ENCODE measurements around the gene SAMD1. TPM values are rescaled to one million over a fixed set of nuclear protein-coding genes. Genes with fewer than 3 reads are reported as not detected.

SAMD1 gene
- total and polyA plus RNA-seq, 2 of the 13 experiments (the other 11 are each of a cell fraction or from before 2014, with no cell fraction given): 17.5 to 45.0 TPM

GRCh38 chr19:14091081-14091812, 696 bp upstream of the SAMD1 start (continued):
- TF ChIP-seq ZNF274 (CRISPR knock-in tag; IDR thresholded peaks at IDR 0.05) (no peak), ONECUT2 (CRISPR knock-in tag; IDR thresholded peaks at IDR 0.05) (no peak)

- no peaks in the 10 kb centered on the region for H4K20me1 ChIP-seq (ENCODE audit: insufficient read depth, low read length)
- no peaks in the 10 kb centered on the region for H3K27me3 ChIP-seq (ENCODE audit: control insufficient read depth in 1 of 2, insufficient read depth in 2 of 2, low read length in 2 of 2)
- H3K4me2 ChIP-seq (ENCODE audit: low read depth, low read length): peak overlapping the region; percentile 67
- H3K27ac ChIP-seq (ENCODE audit: extremely low read length, insufficient read depth, low read length): peak overlapping the region; percentile 78
- H3K79me2 ChIP-seq (ENCODE audit: insufficient read depth, low read length): peaks cover 4% of the 10 kb centered on the region
- 0% methylated on average over 5 of the region's 142 CpGs for WGBS (ENCODE audit: low lambda C conversion rate)
- no peak for FAIRE-seq
- H3K4me1 ChIP-seq (ENCODE audit: insufficient read depth, low read length): peaks cover 31% of the 10 kb centered on the region
- H3K9me3 ChIP-seq (ENCODE audit: low read length): peaks cover 6% of the 10 kb centered on the region; the same call in 1 of the 2 replicates
- BruUV-seq (replicated peaks): no TSS peak
- ChIA-PET POLR2A (interaction anchor here (1.0 kb wide), 1 partner anchor 9 kb away, joined by 4 read pairs; no protein-coding TSS in a partner anchor), CTCF (ENCODE audit: low intra/inter-chr PET ratio, low total read pairs) (interaction anchor here (0.7 to 1.7 kb wide), 5 partner anchors 15 to 210 kb away, joined by 3 to 5 read pairs (median 4); no protein-coding TSS in a partner anchor)
- no peak for DNase-seq (ENCODE audit: low spot score)
- peak overlapping the region; percentile 62 for H3K9ac ChIP-seq (ENCODE audit: insufficient read depth, low read depth, low read length)
- peak overlapping the region; percentile 58 to 83 (median 76); a peak in 5 of 6 replicates for H3K4me3 ChIP-seq (replicated peaks in 1 of 3; ENCODE audit: insufficient read depth in 1 of 3, low read depth in 2 of 3, low read length in 3 of 3)
- intact Hi-C loops (cut with micrococcal nuclease; ENCODE audit: unreplicated experiment): loop anchor here (1.0 kb wide), 1 partner anchor 10 kb away; no protein-coding TSS in a partner anchor
- in situ Hi-C loops (cut with HindIII; ENCODE audit: extremely low pct_ligation_motif_present, low pct_unique_long_range_greater_than_20kb): no loop called here
- ATAC-seq: peak; percentile 8
- no peak overlapping the region for H2AFZ ChIP-seq (ENCODE audit: low read length)
- peaks cover 4 to 8% of the 10 kb centered on the region in 2 experiments; a peak in 2 of 5 replicates for H3K36me3 ChIP-seq (replicated peaks in 1 of 2; ENCODE audit: control insufficient read depth in 1 of 2, insufficient read depth in 2 of 2, low read length in 2 of 2)
- TF ChIP-seq KLF12 (CRISPR knock-in tag; IDR thresholded peaks at IDR 0.05; ENCODE audit: borderline replicate concordance) (no peak), ZHX1 (CRISPR knock-in tag; IDR thresholded peaks at IDR 0.05; ENCODE audit: low read depth) (0 out of 2 replicates have a peak, but pooled peaks have one; percentile 12), IRF2 (CRISPR knock-in tag; IDR thresholded peaks at IDR 0.05) (no peak), ZNF777 (CRISPR knock-in tag; IDR thresholded peaks at IDR 0.05) (peak; percentile 86), ATF1 (CRISPR knock-in tag; IDR thresholded peaks at IDR 0.05) (no peak), ZBTB25 (CRISPR knock-in tag; IDR thresholded peaks at IDR 0.05) (no peak), ZMYM3 (CRISPR knock-in tag; IDR thresholded peaks at IDR 0.05) (no peak), SKIL (CRISPR knock-in tag; IDR thresholded peaks at IDR 0.05; ENCODE audit: borderline replicate concordance) (no peak), ZNF350 (CRISPR knock-in tag; IDR thresholded peaks at IDR 0.05; ENCODE audit: borderline replicate concordance, low read depth) (no peak), ZNF800 (CRISPR knock-in tag; IDR thresholded peaks at IDR 0.05) (peak; percentile 42; the same call in 1 of the 2 replicates)
Observed at GRCh38 chr19:14089662-14090508, 666 bp downstream of the SAMD1 start.
